H1 (cell line): ENCODE results near the gene PCNA. TPM values are rescaled to one million over a fixed set of nuclear protein-coding genes. Genes with fewer than 3 reads are reported as not detected.
"Not testable (repeated sequence)": the region's sequence is repeated elsewhere in the genome, so short reads cannot be mapped to it uniquely, and the experiment has no call there.

Source experiments
- CTCF ChIA-PET: fragments of 300-600 bp; sonication (Branson Sonifier 250); formaldehyde crosslinking; loops from one replicate; lab custom pipeline; 2021; ENCODE audit not compliant: partially characterized antibody; lab: Charles Lee
- POLR2A ChIA-PET: fragments of 300-600 bp; sonication (Branson Sonifier 250); formaldehyde crosslinking; loops from one replicate; lab custom pipeline; 2021; ENCODE audit warnings: inconsistent platforms; ENCODE audit not compliant: partially characterized antibody; lab: Charles Lee
- DNase-seq, 2 experiments: peaks; one replicate each; pipeline versions ENCODE4 v3.0.0 to v3.0.0-alpha.2; 2010 to 2022; ENCODE audit warnings: low spot score in 2 of 2, low read depth in 1 of 2, mixed read lengths in 1 of 2
- FAIRE-seq: peaks from 2 replicates; lab custom pipeline; 2011; peaks lifted over from hg19 to GRCh38; lab: Jason Lieb, UNC
- H2AFZ ChIP-seq: 2 replicates; pipeline ENCODE4 v1.8.1; 2012; ENCODE audit warnings: low read length, inconsistent platforms
- H2AK5ac ChIP-seq: 2 replicates; pipeline ENCODE4 v1.6.1; 2013; ENCODE audit warnings: low read depth, low read length
- H2BK120ac ChIP-seq: replicated peaks from 2 replicates; pipeline ENCODE3; 2013; ENCODE audit warnings: low read depth, low read length, inconsistent platforms
- H2BK12ac ChIP-seq: 2 replicates; pipeline ENCODE4 v1.6.1; 2013; ENCODE audit warnings: low read depth, low read length
- H2BK15ac ChIP-seq: 2 replicates; pipeline ENCODE4 v1.6.1; 2013; ENCODE audit warnings: low read length
- H2BK20ac ChIP-seq: 2 replicates; pipeline ENCODE4 v1.6.1; 2013; ENCODE audit warnings: low read length
- H2BK5ac ChIP-seq: 2 replicates; pipeline ENCODE4 v1.6.1; 2013; ENCODE audit warnings: low read depth, low read length
- H3K14ac ChIP-seq: 2 replicates; pipeline ENCODE4 v1.6.1; 2013; ENCODE audit warnings: inconsistent platforms; ENCODE audit not compliant: insufficient read length
- H3K18ac ChIP-seq: 2 replicates; pipeline ENCODE4 v1.6.1; 2013; ENCODE audit warnings: low read length; ENCODE audit errors: extremely low read depth
- H3K23ac ChIP-seq: 2 replicates; pipeline ENCODE4 v1.6.1; 2013; ENCODE audit warnings: inconsistent platforms; ENCODE audit not compliant: insufficient read length
- H3K23me2 ChIP-seq: 2 replicates; pipeline ENCODE4 v1.6.1; 2013; ENCODE audit warnings: low read depth, low read length
- H3K27ac ChIP-seq: 2 replicates; pipeline ENCODE4 v1.6.1; 2011; ENCODE audit warnings: low read depth, low read length, inconsistent platforms
- H3K27me3 ChIP-seq, 4 experiments: replicated peaks in 1 of 4; 1 replicate in 1 of 4; 2 replicates in 3 of 4; pipeline versions ENCODE4 v1.6.1 to v1.8.1; 2011 to 2013; ENCODE audit warnings: low read length in 3 of 4, mild to moderate bottlenecking in 3 of 4, inconsistent platforms in 2 of 4, mixed read lengths in 2 of 4, moderate library complexity in 1 of 4; ENCODE audit not compliant: control insufficient read depth in 3 of 4, insufficient read depth in 3 of 4; ENCODE audit errors: extremely low read depth in 1 of 4
- H3K36me3 ChIP-seq, 4 experiments: 2 replicates each; pipeline versions ENCODE4 v1.6.1 to v1.8.1; 2011 to 2013; ENCODE audit warnings: mild to moderate bottlenecking in 4 of 4, low read length in 3 of 4, moderate library complexity in 2 of 4, control low read depth in 1 of 4, inconsistent platforms in 1 of 4; ENCODE audit not compliant: insufficient read depth in 4 of 4, control insufficient read depth in 2 of 4
- H3K4ac ChIP-seq: replicated peaks from 2 replicates; pipeline ENCODE3; 2013; ENCODE audit warnings: low read length, low read depth, mixed read lengths, inconsistent platforms; ENCODE audit not compliant: insufficient read length
- H3K4me1 ChIP-seq, 4 experiments: replicated peaks in 1 of 4; 1 replicate in 1 of 4; 2 replicates in 3 of 4; pipeline versions ENCODE4 v1.6.1 to v1.8.1; 2011 to 2013; ENCODE audit warnings: low read length in 3 of 4, inconsistent platforms in 2 of 4, mixed read lengths in 1 of 4; ENCODE audit not compliant: insufficient read depth in 4 of 4, control insufficient read depth in 3 of 4
- H3K4me2 ChIP-seq, 2 experiments: 2 replicates each; pipeline versions ENCODE4 v1.6.1 to v1.8.1; 2011 to 2013; ENCODE audit warnings: low read depth in 2 of 2, low read length in 2 of 2, control low read depth in 1 of 2, inconsistent platforms in 1 of 2, mild to moderate bottlenecking in 1 of 2; ENCODE audit not compliant: insufficient read depth in 1 of 2
- H3K4me3 ChIP-seq, 4 experiments: fragments of 200-600, 300-600 bp in 1 of 4; sonication (generic), shearing (Covaris generic), sonication (Bioruptor Twin) in 1 of 4; 2 replicates each; pipeline versions ENCODE4 v1.5.1 to v1.8.1; 2011 to 2016; ENCODE audit warnings: low read length in 4 of 4, low read depth in 3 of 4, control low read depth in 2 of 4, inconsistent platforms in 2 of 4, mild to moderate bottlenecking in 2 of 4, mixed read lengths in 1 of 4, moderate library complexity in 1 of 4; ENCODE audit not compliant: insufficient read depth in 2 of 4; ENCODE audit errors: extremely low read depth in 1 of 4
- H3K56ac ChIP-seq: replicated peaks from 2 replicates; pipeline ENCODE3; 2013; ENCODE audit warnings: low read depth, mild to moderate bottlenecking, mixed read lengths, low read length, inconsistent platforms; ENCODE audit not compliant: insufficient read length
- H3K79me1 ChIP-seq: 2 replicates; pipeline ENCODE4 v1.6.1; 2013; ENCODE audit warnings: low read depth, low read length, control low read depth
- H3K79me2 ChIP-seq, 2 experiments: 2 replicates each; pipeline versions ENCODE4 v1.6.1 to v1.8.1; 2012 to 2013; ENCODE audit warnings: low read length in 2 of 2, mild to moderate bottlenecking in 2 of 2, inconsistent platforms in 1 of 2; ENCODE audit not compliant: insufficient read depth in 2 of 2, control insufficient read depth in 1 of 2
- H3K9ac ChIP-seq, 4 experiments: replicated peaks in 1 of 4; 1 replicate in 1 of 4; 2 replicates in 3 of 4; pipeline versions ENCODE4 v1.6.1 to v1.8.1; 2011 to 2013; ENCODE audit warnings: low read depth in 3 of 4, low read length in 3 of 4, control low read depth in 2 of 4, mild to moderate bottlenecking in 2 of 4, moderate library complexity in 2 of 4, inconsistent platforms in 1 of 4; ENCODE audit errors: extremely low read depth in 1 of 4
- H3K9me3 ChIP-seq, 2 experiments: 2 replicates each; pipeline versions ENCODE4 v1.6.1 to v1.8.1; 2012 to 2013; ENCODE audit warnings: mild to moderate bottlenecking in 2 of 2, moderate library complexity in 2 of 2, control low read depth in 1 of 2, inconsistent platforms in 1 of 2, low read depth in 1 of 2, low read length in 1 of 2, mixed read lengths in 1 of 2; ENCODE audit not compliant: insufficient read depth in 2 of 2
- H4K20me1 ChIP-seq, 2 experiments: replicated peaks in 1 of 2; 2 replicates each; pipeline versions ENCODE3 to v1.8.1; 2011 to 2013; ENCODE audit warnings: inconsistent platforms in 2 of 2, low read length in 2 of 2, mild to moderate bottlenecking in 1 of 2; ENCODE audit not compliant: insufficient read depth in 2 of 2, control insufficient read depth in 1 of 2
- H4K5ac ChIP-seq: 2 replicates; pipeline ENCODE4 v1.6.1; 2013; ENCODE audit warnings: low read length, low read depth, mixed read lengths, inconsistent platforms; ENCODE audit not compliant: insufficient read length
- H4K8ac ChIP-seq: 2 replicates; pipeline ENCODE4 v1.8.0; 2013; ENCODE audit warnings: mild to moderate bottlenecking, moderate library complexity, low read length, inconsistent platforms; ENCODE audit not compliant: insufficient read depth; ENCODE audit errors: extremely low read depth
- H4K91ac ChIP-seq: replicated peaks from 2 replicates; pipeline ENCODE3; 2013; ENCODE audit warnings: low read length, mixed read lengths, inconsistent platforms; ENCODE audit not compliant: insufficient read length
- WGBS, 2 experiments: shearing (Covaris generic) in 1 of 2; methylation state at CpG; one replicate each; pipeline versions ENCODE4 v1.1.6 to v1.1.7; 2013 to 2015; ENCODE audit warnings: low lambda C conversion rate in 2 of 2, mixed read lengths in 2 of 2, inconsistent platforms in 1 of 2, low coverage in 1 of 2, missing lambda C conversion rate in 1 of 2; ENCODE audit not compliant: insufficient replicate concordance in 2 of 2, insufficient coverage in 1 of 2, insufficient read length in 1 of 2; ENCODE audit errors: extremely low coverage in 1 of 2, missing lambda C conversion rate in 1 of 2; 5-methylcytosine and 5-hydroxymethylcytosine counted together
- polyA plus RNA-seq, 7 experiments: library from polyadenylated mRNA; depleted of rRNA in 3 of 7; stranded (reverse) in 5 of 7; unstranded in 2 of 7; fragments of >200 nt in 5 of 7; fragments of 200-250 nt in 2 of 7; gene quantifications; 1 replicate in 5 of 7; 2 replicates in 1 of 7; 4 replicates in 1 of 7; pipeline versions ENCODE4 v1.2.1 to v1.2.3, GENCODE V29; 2011 to 2013; ENCODE audit warnings: missing spikeins in 2 of 7, mixed read lengths in 2 of 7
- total RNA-seq: library from RNA; stranded (reverse); fragmentation: NEBNext Ultra II Directional; extraction: Animal tissue kit (Norgen Biotek cat#: 25700); gene quantifications from 2 replicates; pipeline ENCODE4 v1.2.1, GENCODE V29; 2021

The PCNA gene
- total and polyA plus RNA-seq, 2 of the 8 experiments (the other 6 are each of a cell fraction or from before 2014, with no cell fraction given), result 290 to 737 TPM

GRCh38 chr20:5099909-5100308, 19.8 kb downstream of the PCNA start:
- H2BK120ac ChIP-seq, H3K79me1 ChIP-seq, H3K4me1 ChIP-seq, H3K18ac ChIP-seq, H2BK15ac ChIP-seq, H2AK5ac ChIP-seq, H3K4ac ChIP-seq, H3K4me2 ChIP-seq, H4K5ac ChIP-seq, H3K4me3 ChIP-seq, H4K20me1 ChIP-seq, POLR2A ChIA-PET, H3K23me2 ChIP-seq, H3K56ac ChIP-seq, DNase-seq, H3K9ac ChIP-seq, H2BK12ac ChIP-seq, H3K23ac ChIP-seq, H2BK5ac ChIP-seq, H4K8ac ChIP-seq, H3K79me2 ChIP-seq, FAIRE-seq, H3K9me3 ChIP-seq, H3K14ac ChIP-seq, H2BK20ac ChIP-seq, H2AFZ ChIP-seq, H3K27me3 ChIP-seq, H3K27ac ChIP-seq, H4K91ac ChIP-seq: not testable (repeated sequence)
- H3K36me3 ChIP-seq, result peaks cover 0 to 38% (median 26%) of the 10 kb centered on the region in 4 experiments
- CTCF ChIA-PET, result interaction anchor here (0.7 to 3.1 kb wide), 15 partner anchors 9 to 382 kb away, joined by 3 to 19 read pairs (median 5); no protein-coding TSS in a partner anchor
- 91% methylated on average over 3 of the region's 3 CpGs; no CpG with 5 or more reads in 1 of the 2 experiments for WGBS, 2 experiments

- H3K14ac ChIP-seq, H3K79me1 ChIP-seq, H2BK20ac ChIP-seq, H4K8ac ChIP-seq, H4K20me1 ChIP-seq, H3K23ac ChIP-seq, H3K9ac ChIP-seq, H3K23me2 ChIP-seq, H3K27ac ChIP-seq, H3K27me3 ChIP-seq, H4K5ac ChIP-seq, H2AK5ac ChIP-seq, H4K91ac ChIP-seq, H3K79me2 ChIP-seq, H3K4ac ChIP-seq, H3K4me1 ChIP-seq, H3K9me3 ChIP-seq, DNase-seq, H2BK15ac ChIP-seq, H3K4me3 ChIP-seq, H3K18ac ChIP-seq, H2BK120ac ChIP-seq, FAIRE-seq, H2BK5ac ChIP-seq, H3K4me2 ChIP-seq, H2BK12ac ChIP-seq, H2AFZ ChIP-seq, POLR2A ChIA-PET, H3K56ac ChIP-seq: not testable (repeated sequence)
- whole genome bisulfite sequencing, 2 experiments, result 93% methylated on average over 1 of the region's 1 CpG; no CpG with 5 or more reads in 1 of the 2 experiments
- H3K36me3 ChIP-seq, result peaks cover 0 to 34% (median 21%) of the 10 kb centered on the region in 4 experiments
- CTCF ChIA-PET, result interaction anchor here (0.7 to 3.1 kb wide), 9 partner anchors 8 to 381 kb away, joined by 3 to 14 read pairs (median 4); no protein-coding TSS in a partner anchor
Observed at GRCh38 chr20:5099009-5099408, 20.7 kb downstream of the PCNA start.
